Lower leg skin (tissue), 3 donors: ENCODE measurements around the gene RPS19.

ENCODE experiments used
- POLR2A ChIP-seq, 2 donors: fragments of 450-650 bp; IDR thresholded peaks; one replicate each; pipeline ENCODE4 v1.6.1; 2016 to 2017; ENCODE audit warnings: antibody characterized with exemption in 2 of 2, mild to moderate bottlenecking in 1 of 2, moderate library complexity in 1 of 2
- TF ChIP-seq, protein P1 (sequence below), 3 donors: fragments of 450-650 bp; IDR thresholded peaks; one replicate each; pipeline ENCODE4 v1.5.1; 2016; ENCODE audit warnings: antibody characterized with exemption in 3 of 3, mild to moderate bottlenecking in 3 of 3, moderate library complexity in 2 of 3

- no peak for TF ChIP-seq POLR2A (IDR thresholded peaks at IDR 0.05)
- TF ChIP-seq, protein P1, sequence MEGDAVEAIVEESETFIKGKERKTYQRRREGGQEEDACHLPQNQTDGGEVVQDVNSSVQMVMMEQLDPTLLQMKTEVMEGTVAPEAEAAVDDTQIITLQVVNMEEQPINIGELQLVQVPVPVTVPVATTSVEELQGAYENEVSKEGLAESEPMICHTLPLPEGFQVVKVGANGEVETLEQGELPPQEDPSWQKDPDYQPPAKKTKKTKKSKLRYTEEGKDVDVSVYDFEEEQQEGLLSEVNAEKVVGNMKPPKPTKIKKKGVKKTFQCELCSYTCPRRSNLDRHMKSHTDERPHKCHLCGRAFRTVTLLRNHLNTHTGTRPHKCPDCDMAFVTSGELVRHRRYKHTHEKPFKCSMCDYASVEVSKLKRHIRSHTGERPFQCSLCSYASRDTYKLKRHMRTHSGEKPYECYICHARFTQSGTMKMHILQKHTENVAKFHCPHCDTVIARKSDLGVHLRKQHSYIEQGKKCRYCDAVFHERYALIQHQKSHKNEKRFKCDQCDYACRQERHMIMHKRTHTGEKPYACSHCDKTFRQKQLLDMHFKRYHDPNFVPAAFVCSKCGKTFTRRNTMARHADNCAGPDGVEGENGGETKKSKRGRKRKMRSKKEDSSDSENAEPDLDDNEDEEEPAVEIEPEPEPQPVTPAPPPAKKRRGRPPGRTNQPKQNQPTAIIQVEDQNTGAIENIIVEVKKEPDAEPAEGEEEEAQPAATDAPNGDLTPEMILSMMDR (IDR thresholded peaks at IDR 0.05) = no peak
Measured at GRCh38 chr19:41890936-41891335, 30.9 kb downstream of the RPS19 start.
